Kasumi-1 (cell line): ENCODE measurements around the gene SLC6A3.
A peak's percentile ranks its signal among the peaks of the same experiment; 100 is the strongest.

Source experiments
- DNase-seq, 2 experiments: peaks; one replicate each; lab custom pipeline; 2025; lab: John Stamatoyannopoulos, UW

Gene SLC6A3

DNA sequence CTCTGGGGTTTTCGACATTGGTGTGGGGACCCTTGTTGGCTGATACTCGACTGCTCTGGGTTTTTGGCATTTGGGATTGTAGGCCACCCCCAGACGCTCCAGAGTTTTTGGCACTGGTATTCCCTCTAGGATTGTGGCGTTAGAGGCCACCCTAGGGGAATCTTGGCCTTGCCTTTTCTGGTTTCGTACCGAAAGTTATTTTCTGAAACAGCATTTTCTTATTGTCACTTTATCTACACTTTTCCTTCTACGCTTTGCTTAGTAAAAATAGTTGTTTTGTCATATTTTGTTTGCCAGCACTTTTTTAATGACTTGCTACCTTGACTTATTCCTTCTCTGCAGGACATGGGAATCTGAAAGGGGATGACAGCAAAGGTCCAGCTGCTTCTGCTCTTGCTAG lies 75.2 kb downstream of the SLC6A3 start:
- DNase-seq = no peak

GRCh38 chr5:1368756-1369155 lies 76.5 kb downstream of the SLC6A3 start:
- DNase-seq = no peak

GRCh38 chr5:1368236-1368635 lies 77.0 kb downstream of the SLC6A3 start:
- DNase-seq = no peak

- DNase-seq = no peak
Observed at GRCh38 chr5:1367149-1367548, 78.1 kb downstream of the SLC6A3 start.

DNA sequence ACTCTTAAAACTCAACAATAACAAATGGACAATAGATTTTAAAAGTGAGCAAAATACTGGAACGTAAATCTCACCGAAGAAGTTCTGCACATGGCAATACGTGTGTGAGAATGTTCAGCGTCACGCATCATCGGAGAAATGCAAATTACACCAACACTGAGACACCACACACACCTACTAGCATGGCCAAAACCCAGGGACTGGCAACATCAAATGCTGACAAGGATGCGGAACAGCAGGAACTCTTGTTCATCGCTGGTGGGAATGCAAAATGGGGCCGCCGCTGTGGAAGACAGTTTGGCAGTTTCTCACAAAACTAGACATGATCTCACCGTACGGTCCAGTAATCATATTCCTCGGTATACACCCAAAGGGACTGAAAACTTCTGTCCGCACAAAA lies 78.7 kb downstream of the SLC6A3 start:
- DNase-seq = no peak

- no peak for DNase-seq
Observed at GRCh38 chr5:1364211-1364610, 81.0 kb downstream of the SLC6A3 start.

DNA sequence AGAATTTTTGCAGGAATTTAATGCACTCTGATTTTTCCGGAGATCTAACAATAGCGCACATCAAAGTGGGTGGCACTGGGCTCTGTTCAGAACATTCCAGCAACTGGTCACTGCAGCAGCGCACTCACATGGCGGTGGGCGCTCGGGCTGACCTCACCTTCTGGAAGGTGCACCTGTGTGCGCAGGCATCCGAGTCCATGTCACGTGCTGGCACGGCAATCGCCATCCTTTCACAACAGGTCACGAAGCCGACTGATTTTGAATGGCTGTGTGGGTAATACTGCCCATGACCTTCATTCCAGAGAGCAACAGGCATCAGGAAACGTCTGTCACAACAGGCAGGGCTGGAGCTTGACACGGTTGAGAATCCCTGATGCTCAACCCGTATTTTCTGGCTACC lies 81.7 kb downstream of the SLC6A3 start:
- no peak for DNase-seq

- DNase-seq = no peak
Observed at GRCh38 chr5:1363160-1363559, 82.1 kb downstream of the SLC6A3 start.

- no peak for DNase-seq
Observed at GRCh38 chr5:1362242-1363015, 82.8 kb downstream of the SLC6A3 start.

DNA sequence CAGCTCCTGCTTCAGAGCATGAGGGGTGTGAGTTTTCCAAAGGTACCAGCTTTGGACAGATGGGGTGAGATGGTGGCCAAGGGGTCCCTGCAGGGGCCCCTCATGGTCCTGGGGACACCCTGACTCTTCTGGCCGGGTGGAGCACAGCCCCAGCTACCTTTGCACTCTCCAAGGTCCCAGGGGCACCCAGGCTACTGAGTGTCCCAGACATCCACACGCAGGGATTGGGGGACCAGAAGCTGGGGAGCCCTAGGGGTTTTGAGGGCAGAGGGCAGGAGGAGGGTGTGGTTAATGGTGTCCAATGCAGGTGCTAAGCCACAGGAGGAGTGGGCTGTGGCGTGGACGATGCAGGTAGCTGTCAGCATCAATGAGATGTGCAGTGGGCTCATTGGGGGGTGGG lies 84.4 kb downstream of the SLC6A3 start:
- DNase-seq = no peak

- peak; percentile 36 to 41 for DNase-seq
Observed at GRCh38 chr5:1360367-1360766, 84.9 kb downstream of the SLC6A3 start.

GRCh38 chr5:1359713-1360112 lies 85.5 kb downstream of the SLC6A3 start:
- no peak for DNase-seq

DNA sequence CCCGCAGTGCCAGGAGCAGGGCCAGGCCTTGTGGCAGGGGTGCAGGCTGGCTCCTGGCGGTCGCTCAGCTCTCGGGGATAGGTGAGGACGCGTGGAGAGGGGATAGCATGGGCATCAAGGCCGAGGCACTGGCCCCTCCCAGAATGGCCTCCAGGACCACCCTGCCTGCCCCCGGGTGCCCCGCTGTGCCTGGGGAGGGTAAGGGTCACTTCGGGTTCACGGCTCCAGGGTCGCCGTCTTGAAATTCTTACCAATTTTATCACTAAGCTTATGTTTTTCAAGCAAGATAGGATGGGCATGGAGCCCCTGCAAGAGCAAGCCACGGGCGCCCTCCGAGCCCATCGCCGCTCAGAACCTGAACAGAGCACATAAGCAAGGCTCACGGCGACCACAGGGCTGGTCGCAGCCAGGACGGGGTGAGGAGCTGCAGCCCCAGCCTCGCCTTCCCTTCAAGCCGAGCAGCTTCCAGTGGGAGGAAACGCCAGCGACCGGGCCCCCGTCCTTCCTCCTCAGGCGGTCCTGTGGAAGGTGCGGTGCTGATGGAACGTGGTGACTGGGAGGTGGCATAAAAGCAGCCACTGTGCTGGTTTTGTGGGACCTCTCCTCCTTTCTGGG lies 86.1 kb downstream of the SLC6A3 start:
- no peak for DNase-seq

DNA sequence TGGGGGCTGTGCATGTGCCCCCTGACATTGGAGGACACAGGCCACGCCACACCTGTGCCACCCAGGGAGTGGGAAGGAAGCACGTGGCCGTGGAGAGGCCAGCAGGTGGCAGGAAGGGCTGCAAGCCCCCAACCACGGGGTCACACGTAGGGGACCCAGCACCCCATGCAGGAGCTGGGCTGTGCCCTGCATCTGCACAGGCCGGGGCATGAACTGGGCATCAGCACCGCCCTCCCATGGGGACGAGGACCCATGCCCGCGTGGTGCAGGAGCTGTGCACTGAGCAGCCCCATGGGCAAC lies 86.6 kb downstream of the SLC6A3 start:
- no peak for DNase-seq

DNA sequence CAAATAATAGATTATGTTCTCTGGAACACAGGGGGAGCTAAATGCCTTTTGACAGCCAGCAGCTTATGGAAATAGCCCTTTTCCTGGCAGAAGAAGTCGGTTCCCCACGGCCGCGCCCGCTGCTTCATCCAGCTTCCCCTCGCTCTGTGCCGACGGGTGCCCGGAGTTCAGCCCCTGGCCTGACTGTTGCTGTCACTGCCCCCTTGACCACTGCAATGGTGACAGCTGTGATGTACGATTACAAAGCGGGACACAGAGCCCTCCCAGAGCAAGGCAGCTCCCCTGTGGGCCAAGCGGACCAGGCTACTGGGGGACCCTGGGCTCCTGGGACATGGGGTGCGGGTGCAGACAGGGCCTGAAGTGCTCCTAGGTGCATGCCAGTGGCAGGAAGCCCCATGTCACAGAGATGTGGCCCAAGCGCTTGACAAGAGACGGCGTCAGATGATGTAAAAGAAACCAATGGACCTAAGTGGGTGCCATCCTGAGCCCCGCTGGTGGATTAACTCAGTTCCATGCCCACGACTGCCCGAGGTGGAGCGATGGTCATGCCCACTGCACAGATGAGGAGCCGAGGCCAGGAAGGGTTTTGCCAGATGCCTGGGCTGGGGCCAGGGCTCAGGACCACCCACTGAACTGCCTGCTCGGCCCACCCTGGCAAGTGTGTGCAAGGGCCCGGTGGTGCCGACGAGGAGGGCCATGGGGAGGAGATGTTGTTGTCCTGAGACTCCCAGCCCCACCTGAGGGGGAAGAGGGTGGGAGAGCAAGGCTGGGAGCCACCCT lies 87.1 kb downstream of the SLC6A3 start:
- DNase-seq = no peak

- DNase-seq = no peak
Observed at GRCh38 chr5:1356873-1357787, 88.1 kb downstream of the SLC6A3 start.

- DNase-seq = no peak
Observed at GRCh38 chr5:1354576-1354975, 90.7 kb downstream of the SLC6A3 start.

GRCh38 chr5:1352231-1353219 lies 92.7 kb downstream of the SLC6A3 start:
- no peak for DNase-seq

DNA sequence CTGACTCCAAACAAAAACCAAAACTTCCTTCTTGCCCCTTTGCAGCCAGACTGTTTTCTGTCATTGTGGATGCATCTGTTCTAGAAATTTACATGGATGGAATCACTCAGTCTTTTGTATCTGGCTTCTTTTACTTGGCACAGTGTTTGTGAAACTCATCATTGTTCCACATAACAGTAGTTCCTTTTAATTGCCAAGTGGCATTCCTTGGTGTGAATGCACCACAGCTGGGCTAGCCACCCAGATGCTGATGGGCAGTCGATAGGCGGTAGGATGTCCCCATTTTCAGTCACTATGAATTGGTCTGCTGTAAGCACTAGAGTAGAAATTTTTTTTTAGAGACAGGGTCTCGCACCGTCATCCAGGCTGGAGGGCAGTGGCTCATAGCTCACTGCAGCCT lies 94.1 kb downstream of the SLC6A3 start:
- no peak for DNase-seq

DNA sequence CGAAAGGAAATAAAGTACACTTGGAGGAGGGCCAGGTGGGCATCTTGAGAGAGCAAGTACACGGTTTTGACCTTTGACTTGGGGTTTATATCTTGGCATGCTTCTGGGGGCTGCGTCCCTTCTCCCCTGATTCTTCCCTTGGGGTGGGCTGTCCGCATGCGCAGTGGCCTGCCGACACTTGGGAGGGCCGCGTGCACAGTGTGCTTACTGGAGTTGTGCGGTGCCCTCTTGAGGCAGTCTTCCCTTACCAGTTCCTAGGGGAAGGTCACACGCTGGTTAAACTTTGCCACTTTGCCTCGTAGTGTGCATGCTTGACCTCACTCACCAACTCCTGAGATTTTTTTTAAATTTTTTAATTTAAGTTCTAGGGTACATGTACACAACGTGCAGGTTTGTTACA lies 96.0 kb downstream of the SLC6A3 start:
- no peak for DNase-seq

DNA sequence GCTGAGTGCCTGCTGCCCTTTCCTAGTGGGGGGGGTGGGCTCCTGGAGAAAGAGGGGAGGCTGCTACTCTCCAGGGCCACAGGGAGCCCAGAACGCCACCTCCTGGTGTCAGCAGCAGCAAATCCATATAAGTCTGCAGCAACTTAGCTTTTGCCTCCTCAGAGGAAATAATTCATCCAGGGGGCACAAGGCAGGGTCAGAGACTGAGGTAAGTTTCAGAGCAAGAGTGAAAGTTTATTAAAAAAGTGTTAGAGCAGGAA lies 96.3 kb downstream of the SLC6A3 start:
- DNase-seq = no peak
